K562 (cell line): ENCODE data around the gene ANKLE1. TPM values are rescaled to one million over a fixed set of nuclear protein-coding genes. Genes with fewer than 3 reads are reported as not detected.

ENCODE experiments used
- EHMT2 ChIP-seq: fragments of 450-650 bp; IDR thresholded peaks from 2 replicates; pipeline ENCODE4 v1.6.1; 2018; ENCODE audit warnings: antibody characterized with exemption
- HDAC2 ChIP-seq: fragments of 450-650 bp; IDR thresholded peaks from 2 replicates; pipeline ENCODE4 v1.6.1; 2016; ENCODE audit warnings: mild to moderate bottlenecking
- HMG20A ChIP-seq: fragments of 450-650 bp; formaldehyde crosslinking; conservative IDR thresholded peaks from 2 replicates; pipeline ENCODE4 v1.4.0; 2020; ENCODE audit warnings: mild to moderate bottlenecking, mixed read lengths
- RHOXF2B ChIP-seq: fragments of 250-450 bp; sonication (Bioruptor Pico); conservative IDR thresholded peaks from 2 replicates; pipeline ENCODE4 v1.5.1; 2021
- TAF9B ChIP-seq: fragments of 450-650 bp; IDR thresholded peaks from 2 replicates; pipeline ENCODE4 v1.6.1; 2018; ENCODE audit warnings: mild to moderate bottlenecking; ENCODE audit not compliant: partially characterized antibody
- TCFL5 ChIP-seq: fragments of 250-450 bp; sonication (Bioruptor Pico); conservative IDR thresholded peaks from 2 replicates; pipeline ENCODE4 v1.6.1; 2021; ENCODE audit warnings: mild to moderate bottlenecking, moderate library complexity, matching md5 sums
- ZNF134 ChIP-seq: fragments of 250-450 bp; sonication (Bioruptor Pico); conservative IDR thresholded peaks from 2 replicates; pipeline ENCODE4 v1.4.0; 2020
- ZNF184 ChIP-seq: sonication (generic); formaldehyde crosslinking; IDR thresholded peaks from 2 replicates; pipeline ENCODE4 v1.5.0; 2020; ENCODE audit warnings: missing genetic modification reagents
- polyA plus RNA-seq, 8 experiments: library from polyadenylated mRNA; depleted of rRNA in 4 of 8; stranded (reverse) in 5 of 8; unstranded in 3 of 8; fragments of >200 nt; fragmentation: Nextera tagmentation in 2 of 8; fragmentation: Illumina TruSeq in 1 of 8; extraction: Ambion mirVana in 2 of 8; extraction: Trizol in 1 of 8; gene quantifications; 2 replicates each; pipeline versions ENCODE4 v1.2.1 to v1.2.3, GENCODE V29; 2011 to 2014; ENCODE audit warnings: inconsistent platforms in 1 of 8, missing spikeins in 1 of 8
- total RNA-seq, 7 experiments: library from RNA; depleted of rRNA in 6 of 7; stranded (reverse); fragments of >200 nt in 6 of 7; fragmentation: Illumina TruSeq in 2 of 7; extraction: Trizol in 2 of 7; gene quantifications; 2 replicates each; pipeline versions ENCODE4 v1.2.1 to v1.2.3, GENCODE V29; 2011 to 2021; ENCODE audit warnings: low replicate concordance in 1 of 7
- TF ChIP-seq, protein P1 (sequence below): fragments of 450-650 bp; conservative IDR thresholded peaks from 2 replicates; pipeline ENCODE4 v1.6.1; 2016; ENCODE audit warnings: missing genetic modification characterization, low read depth, mild to moderate bottlenecking, control low read depth, missing compliant biosample characterization
- TF ChIP-seq, protein P2 (sequence below), 2 experiments: fragments of 450-650 bp in 1 of 2; sonication (generic) in 1 of 2; formaldehyde crosslinking in 1 of 2; IDR thresholded peaks in 1 of 2; conservative IDR thresholded peaks in 1 of 2; 2 replicates each; pipeline versions ENCODE4 v1.6.1 to v1.8.1; 2016 to 2023; ENCODE audit warnings: mild to moderate bottlenecking in 2 of 2, moderate library complexity in 2 of 2, inconsistent platforms in 1 of 2, missing genetic modification reagents in 1 of 2
- TF ChIP-seq, protein P3 (sequence below), 2 experiments: fragments of 450-650 bp; conservative IDR thresholded peaks; 2 replicates each; pipeline ENCODE4 v1.6.1; 2017; ENCODE audit warnings: mild to moderate bottlenecking in 2 of 2, moderate library complexity in 2 of 2
- TF ChIP-seq, protein P4 (sequence below): fragments of 450-650 bp; IDR thresholded peaks from 2 replicates; pipeline ENCODE4 v1.6.1; 2016; ENCODE audit warnings: low read depth, mild to moderate bottlenecking, moderate library complexity

Gene ANKLE1
- total and polyA plus RNA-seq, 9 of the 15 experiments (the other 6 are each of a cell fraction or from before 2014, with no cell fraction given): 0.63 to 9.2 (median 2.9) TPM

DNA sequence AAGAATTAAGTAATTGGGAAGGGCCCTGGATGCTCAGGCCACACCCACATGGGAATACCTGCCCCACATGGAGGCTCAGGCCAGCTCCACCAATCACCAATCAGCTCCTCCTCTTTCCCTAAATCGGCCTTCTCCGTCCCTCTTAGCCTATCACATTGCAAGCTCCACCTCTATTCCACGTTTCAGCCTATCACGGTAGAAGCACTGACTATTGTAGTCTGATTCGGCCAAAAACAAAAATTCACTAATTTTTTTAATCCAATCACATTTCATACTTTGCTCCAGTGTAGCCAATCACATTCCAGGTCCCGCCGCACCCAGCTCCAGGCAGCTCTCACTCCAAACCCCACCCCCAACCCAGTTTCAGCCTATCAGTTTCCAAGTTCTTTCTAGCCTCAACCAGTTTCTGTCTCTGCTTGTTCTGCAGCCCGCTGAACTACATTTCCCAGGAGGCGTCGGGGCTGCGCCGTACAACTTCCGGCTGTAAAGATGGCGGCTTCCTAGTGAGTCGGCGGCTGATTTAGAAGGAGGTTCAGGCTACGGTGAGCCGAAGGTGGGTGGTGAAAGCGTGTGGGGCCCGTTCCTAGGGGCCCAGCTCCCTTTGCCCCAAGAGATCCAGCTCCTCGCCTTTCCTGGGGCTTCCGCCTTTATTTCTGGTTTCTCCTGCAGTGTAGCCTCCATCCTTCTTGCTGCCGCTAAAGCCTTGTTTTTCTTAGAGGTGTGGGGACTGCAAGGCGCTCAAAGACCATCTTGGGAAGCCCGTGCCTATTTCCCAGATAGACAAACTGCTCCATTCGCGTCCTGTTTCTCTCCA is 14.5 kb upstream of the ANKLE1 start, which contains the start of gene BABAM1 (continued):
- no peak for TF ChIP-seq ZNF184
- TF ChIP-seq, protein P1, sequence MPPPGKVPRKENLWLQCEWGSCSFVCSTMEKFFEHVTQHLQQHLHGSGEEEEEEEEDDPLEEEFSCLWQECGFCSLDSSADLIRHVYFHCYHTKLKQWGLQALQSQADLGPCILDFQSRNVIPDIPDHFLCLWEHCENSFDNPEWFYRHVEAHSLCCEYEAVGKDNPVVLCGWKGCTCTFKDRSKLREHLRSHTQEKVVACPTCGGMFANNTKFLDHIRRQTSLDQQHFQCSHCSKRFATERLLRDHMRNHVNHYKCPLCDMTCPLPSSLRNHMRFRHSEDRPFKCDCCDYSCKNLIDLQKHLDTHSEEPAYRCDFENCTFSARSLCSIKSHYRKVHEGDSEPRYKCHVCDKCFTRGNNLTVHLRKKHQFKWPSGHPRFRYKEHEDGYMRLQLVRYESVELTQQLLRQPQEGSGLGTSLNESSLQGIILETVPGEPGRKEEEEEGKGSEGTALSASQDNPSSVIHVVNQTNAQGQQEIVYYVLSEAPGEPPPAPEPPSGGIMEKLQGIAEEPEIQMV (tag): 0 out of 2 replicates have a peak, but pooled peaks have one; percentile 32
- peak; percentile 93 for TF ChIP-seq TAF9B
- TF ChIP-seq ZNF134 (CRISPR knock-in tag): no peak
- TF ChIP-seq, protein P2, sequence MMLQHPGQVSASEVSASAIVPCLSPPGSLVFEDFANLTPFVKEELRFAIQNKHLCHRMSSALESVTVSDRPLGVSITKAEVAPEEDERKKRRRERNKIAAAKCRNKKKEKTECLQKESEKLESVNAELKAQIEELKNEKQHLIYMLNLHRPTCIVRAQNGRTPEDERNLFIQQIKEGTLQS (IDR thresholded peaks at IDR 0.05): no peak
- TF ChIP-seq, protein P2 (CRISPR knock-in tag; conservative IDR thresholded peaks at IDR 0.05): peak; percentile 62; the same call in 1 of the 2 replicates
- no peak for TF ChIP-seq HMG20A (CRISPR knock-in tag)
- no peak for TF ChIP-seq RHOXF2B (CRISPR knock-in tag)
- TF ChIP-seq HDAC2: peak; percentile 84
- TF ChIP-seq, protein P3, sequence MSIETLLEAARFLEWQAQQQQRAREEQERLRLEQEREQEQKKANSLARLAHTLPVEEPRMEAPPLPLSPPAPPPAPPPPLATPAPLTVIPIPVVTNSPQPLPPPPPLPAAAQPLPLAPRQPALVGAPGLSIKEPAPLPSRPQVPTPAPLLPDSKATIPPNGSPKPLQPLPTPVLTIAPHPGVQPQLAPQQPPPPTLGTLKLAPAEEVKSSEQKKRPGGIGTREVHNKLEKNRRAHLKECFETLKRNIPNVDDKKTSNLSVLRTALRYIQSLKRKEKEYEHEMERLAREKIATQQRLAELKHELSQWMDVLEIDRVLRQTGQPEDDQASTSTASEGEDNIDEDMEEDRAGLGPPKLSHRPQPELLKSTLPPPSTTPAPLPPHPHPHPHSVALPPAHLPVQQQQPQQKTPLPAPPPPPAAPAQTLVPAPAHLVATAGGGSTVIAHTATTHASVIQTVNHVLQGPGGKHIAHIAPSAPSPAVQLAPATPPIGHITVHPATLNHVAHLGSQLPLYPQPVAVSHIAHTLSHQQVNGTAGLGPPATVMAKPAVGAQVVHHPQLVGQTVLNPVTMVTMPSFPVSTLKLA (conservative IDR thresholded peaks at IDR 0.05): peak; percentile 12 to 69; a peak in 3 of 4 replicates
- TF ChIP-seq, protein P4, sequence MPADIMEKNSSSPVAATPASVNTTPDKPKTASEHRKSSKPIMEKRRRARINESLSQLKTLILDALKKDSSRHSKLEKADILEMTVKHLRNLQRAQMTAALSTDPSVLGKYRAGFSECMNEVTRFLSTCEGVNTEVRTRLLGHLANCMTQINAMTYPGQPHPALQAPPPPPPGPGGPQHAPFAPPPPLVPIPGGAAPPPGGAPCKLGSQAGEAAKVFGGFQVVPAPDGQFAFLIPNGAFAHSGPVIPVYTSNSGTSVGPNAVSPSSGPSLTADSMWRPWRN: no peak
- TF ChIP-seq EHMT2: no peak
- TF ChIP-seq TCFL5 (CRISPR knock-in tag): 0 out of 2 replicates have a peak, but pooled peaks have one; percentile 13
